ENCODE data around the gene CHD5. TPM values are rescaled to one million over a fixed set of nuclear protein-coding genes. Genes with fewer than 3 reads are reported as not detected.

CHD5 gene
- total RNA-seq, 2 experiments from 2014 or later, result 0.27 to 0.45 TPM

DNA sequence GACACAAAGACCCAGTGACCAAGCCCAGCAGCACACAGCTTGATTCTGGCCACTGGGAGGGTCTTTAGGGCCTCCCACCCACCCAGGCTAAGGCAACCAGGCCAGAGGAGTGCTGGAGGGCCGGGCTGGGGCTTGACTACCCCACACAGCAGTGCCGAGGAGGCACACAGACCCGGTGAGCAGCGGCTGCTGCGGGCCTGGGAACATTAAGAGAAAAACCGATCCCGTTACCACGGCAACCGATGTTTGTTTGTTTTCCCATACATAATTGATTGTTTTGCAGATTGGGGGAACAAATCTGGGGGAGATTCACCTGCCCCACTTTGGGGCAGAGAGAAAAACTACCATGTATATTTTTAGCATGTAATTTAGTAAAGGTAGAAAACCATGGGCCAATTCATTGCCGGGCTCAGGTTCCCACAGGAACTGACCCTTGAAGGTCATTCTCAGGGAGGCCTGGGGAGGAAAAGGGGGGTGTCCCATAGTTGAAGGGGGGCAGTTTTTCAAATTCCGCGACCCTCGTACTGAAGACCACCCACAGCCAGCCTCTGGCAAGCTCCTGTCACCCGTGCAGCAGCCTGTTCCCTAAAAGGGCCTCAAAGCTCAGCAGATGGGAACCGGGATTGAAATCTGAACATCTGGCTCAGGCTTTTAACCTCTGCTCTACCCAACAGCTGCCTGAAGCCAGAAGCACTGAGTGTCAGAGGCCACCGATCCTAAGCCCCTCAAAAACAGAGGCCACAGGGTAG is 35.3 kb downstream of the CHD5 start:
- Mint-ChIP-seq H3K36me3 (ENCODE audit: low read depth) (no peaks in the 10 kb centered on the region), H3K4me3 (no peak overlapping the region), H3K27me3 (ENCODE audit: low read depth) (peaks cover 3% of the 10 kb centered on the region), H3K4me1 (ENCODE audit: low read depth) (peaks cover 5% of the 10 kb centered on the region), H3K9me3 (no peaks in the 10 kb centered on the region), H3K27ac (no peak overlapping the region)
- no peak for DNase-seq
- intact Hi-C loops (cut with micrococcal nuclease), result no loop called here
- CTCF ChIA-PET, result no interaction called here

DNA sequence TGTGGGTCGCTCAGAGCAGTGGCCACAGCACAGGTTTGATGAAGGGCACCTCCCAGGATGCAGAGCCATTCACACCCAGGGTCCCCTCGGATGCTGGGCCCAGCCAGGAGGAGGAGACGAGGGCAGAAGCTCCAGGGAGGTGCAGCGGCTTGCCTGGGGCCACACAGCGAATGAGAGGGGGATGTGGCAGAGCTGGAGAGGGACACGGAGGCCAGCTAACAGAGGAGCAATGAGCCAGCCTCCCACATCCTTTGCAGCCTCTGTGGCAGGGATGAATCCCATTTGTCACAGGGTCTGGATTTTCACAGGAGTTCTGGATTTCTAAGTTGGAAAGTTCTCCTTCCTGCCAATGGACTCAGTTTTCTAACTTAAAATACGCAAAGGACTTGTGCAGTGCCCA is 35.9 kb downstream of the CHD5 start:
- Mint-ChIP-seq H3K4me1 (ENCODE audit: low read depth) (peaks cover 5% of the 10 kb centered on the region), H3K9me3 (no peaks in the 10 kb centered on the region), H3K36me3 (ENCODE audit: low read depth) (no peaks in the 10 kb centered on the region), H3K4me3 (no peak overlapping the region), H3K27me3 (ENCODE audit: low read depth) (peaks cover 3% of the 10 kb centered on the region), H3K27ac (no peak overlapping the region)
- no peak for DNase-seq
- CTCF ChIA-PET, result no interaction called here
- intact Hi-C loops (cut with micrococcal nuclease), result no loop called here

DNA sequence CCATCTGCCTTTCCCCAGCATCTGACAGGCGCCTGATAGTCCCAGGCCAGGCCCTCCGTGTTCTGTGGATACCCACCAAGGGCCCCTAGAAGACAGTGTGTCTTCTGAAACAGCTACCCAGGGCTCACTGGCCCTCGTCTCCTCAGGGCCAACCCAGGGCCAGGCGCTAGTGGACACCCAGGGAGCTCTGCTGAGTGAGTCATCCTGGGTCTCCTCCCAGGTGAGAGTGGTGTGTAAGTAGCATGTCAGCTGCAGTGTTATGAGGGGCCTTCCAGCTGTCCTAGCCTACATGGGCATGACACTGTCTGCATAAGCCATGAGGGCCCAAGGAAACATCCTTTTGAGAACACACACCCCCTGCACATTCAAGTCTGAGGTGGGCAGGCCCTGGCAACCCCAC is 36.7 kb downstream of the CHD5 start:
- intact Hi-C loops (cut with micrococcal nuclease), result no loop called here
- DNase-seq, result no peak
- Mint-ChIP-seq H3K4me3 (no peak overlapping the region), H3K27me3 (ENCODE audit: low read depth) (peaks cover 2% of the 10 kb centered on the region), H3K36me3 (ENCODE audit: low read depth) (no peaks in the 10 kb centered on the region), H3K9me3 (no peaks in the 10 kb centered on the region), H3K27ac (no peak overlapping the region), H3K4me1 (ENCODE audit: low read depth) (peaks cover 2% of the 10 kb centered on the region)
- CTCF ChIA-PET, result no interaction called here

DNA sequence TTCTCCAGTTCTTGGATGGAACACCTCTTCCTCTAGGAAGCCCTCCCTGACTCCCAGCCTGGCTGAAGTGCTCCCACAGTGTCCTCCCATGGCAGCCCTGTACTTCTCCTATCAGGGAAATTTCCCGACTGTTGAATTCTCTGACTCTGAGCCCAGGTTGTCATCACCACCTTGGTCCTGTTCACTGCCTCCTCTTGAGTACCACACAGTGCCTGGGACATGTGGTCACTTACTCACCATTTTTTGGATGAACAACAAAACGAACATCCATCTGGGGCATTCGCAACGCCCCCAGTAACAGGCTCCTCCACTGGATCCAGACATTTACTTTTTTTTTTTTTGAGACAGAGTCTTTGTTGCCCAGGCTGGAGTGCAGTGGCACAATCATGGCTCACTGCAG is 37.4 kb downstream of the CHD5 start:
- CTCF ChIA-PET, result no interaction called here
- Mint-ChIP-seq H3K36me3 (ENCODE audit: low read depth) (no peaks in the 10 kb centered on the region), H3K9me3 (no peaks in the 10 kb centered on the region), H3K4me3 (no peak overlapping the region), H3K27ac (no peak overlapping the region), H3K4me1 (ENCODE audit: low read depth) (no peaks in the 10 kb centered on the region), H3K27me3 (ENCODE audit: low read depth) (no peaks in the 10 kb centered on the region)
- DNase-seq, result no peak
- intact Hi-C loops (cut with micrococcal nuclease), result no loop called here

DNA sequence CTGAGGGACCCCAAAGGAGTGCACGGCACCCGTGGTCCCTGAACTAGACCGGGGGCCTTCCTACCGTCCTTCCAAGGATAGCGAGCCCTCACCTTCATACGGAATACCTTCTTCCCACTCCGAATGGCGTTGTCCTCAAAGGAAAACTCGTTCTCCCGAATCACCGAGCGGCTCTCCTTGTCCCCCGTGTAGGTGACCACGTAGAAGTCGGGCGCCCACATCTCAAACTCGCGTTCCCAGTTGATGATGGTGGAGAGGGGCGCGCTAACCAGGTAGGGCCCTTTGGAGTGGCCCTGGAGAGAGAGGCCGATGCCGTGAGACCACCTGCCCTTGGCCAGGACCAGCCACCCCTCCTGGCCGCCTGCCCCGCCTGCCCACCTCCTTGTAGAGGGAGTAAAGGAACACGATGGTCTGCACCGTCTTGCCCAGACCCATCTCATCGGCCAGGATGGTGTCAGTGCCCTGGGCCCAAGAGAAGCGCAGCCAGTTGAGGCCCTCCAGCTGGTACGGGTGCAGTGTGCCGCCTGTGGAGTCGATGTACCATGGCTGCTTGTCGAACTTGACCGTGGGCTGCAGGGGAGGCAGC is 38.0 kb downstream of the CHD5 start:
- no peaks in the 10 kb centered on the region for H3K9me3 Mint-ChIP-seq
- H3K36me3 Mint-ChIP-seq (ENCODE audit: low read depth), result no peaks in the 10 kb centered on the region
- H3K4me1 Mint-ChIP-seq (ENCODE audit: low read depth), result no peaks in the 10 kb centered on the region

DNA sequence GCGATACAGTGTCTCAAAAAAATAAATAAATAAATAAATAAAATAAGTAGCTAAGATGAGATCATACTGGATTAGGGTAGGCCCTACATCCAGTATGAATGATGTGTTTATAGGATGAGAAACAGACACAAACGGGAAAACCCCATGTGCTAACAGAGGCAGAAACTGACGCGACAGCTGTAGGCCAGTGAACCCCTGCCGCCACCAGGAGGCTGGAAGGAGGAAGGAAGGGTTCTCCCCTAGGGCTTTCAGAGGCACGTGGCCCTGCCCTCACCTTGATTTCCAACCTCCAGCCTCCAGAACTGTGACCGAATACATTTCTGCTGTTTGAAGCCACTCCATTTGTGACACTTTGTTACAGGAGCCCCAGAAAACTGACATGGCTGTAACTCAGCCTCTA is 38.5 kb downstream of the CHD5 start:
- H3K27me3 Mint-ChIP-seq (ENCODE audit: low read depth), result no peaks in the 10 kb centered on the region
- intact Hi-C loops (cut with micrococcal nuclease), result loop anchor here (2.0 kb wide), 1 partner anchor 33 kb away; no protein-coding TSS in a partner anchor
- no peaks in the 10 kb centered on the region for H3K9me3 Mint-ChIP-seq
- CTCF ChIA-PET, result no interaction called here
- no peaks in the 10 kb centered on the region for H3K4me1 Mint-ChIP-seq (ENCODE audit: low read depth)
- H3K27ac Mint-ChIP-seq, result no peak overlapping the region
- no peaks in the 10 kb centered on the region for H3K36me3 Mint-ChIP-seq (ENCODE audit: low read depth)
- DNase-seq, result peak; percentile 80
- H3K4me3 Mint-ChIP-seq, result no peak overlapping the region

More for the DNA sequence above, 38.0 kb downstream of the CHD5 start:
- H3K27me3 Mint-ChIP-seq (ENCODE audit: low read depth), result no peaks in the 10 kb centered on the region
- DNase-seq, result no peak
- CTCF ChIA-PET, result no interaction called here
- intact Hi-C loops (cut with micrococcal nuclease), result no loop called here
- H3K27ac Mint-ChIP-seq, result no peak overlapping the region
- no peak overlapping the region for H3K4me3 Mint-ChIP-seq

DNA sequence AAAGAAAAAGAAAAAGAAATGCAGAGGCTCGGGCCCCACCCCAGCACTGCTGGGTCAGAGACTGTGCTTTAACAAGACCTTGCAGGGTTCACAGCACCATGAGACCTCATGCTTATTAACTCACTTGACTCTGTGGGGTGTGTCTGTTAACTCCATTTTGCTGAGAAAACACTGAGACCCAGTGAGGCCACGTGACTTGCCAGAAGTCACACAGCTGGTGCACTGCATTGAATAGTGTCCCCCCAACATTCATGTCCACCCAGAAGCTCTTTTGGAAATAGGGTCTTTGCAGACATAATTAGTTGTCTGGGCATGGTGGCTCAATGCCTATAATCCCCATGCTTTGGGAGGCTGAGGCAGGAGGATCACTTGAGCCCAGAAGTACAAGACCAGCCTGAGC is 39.7 kb downstream of the CHD5 start:
- CTCF ChIA-PET, result no interaction called here
- H3K9me3 Mint-ChIP-seq, result no peaks in the 10 kb centered on the region
- no peaks in the 10 kb centered on the region for H3K4me1 Mint-ChIP-seq (ENCODE audit: low read depth)
- intact Hi-C loops (cut with micrococcal nuclease), result loop anchor here (2.0 kb wide), 1 partner anchor 32 kb away; no protein-coding TSS in a partner anchor
- no peaks in the 10 kb centered on the region for H3K27me3 Mint-ChIP-seq (ENCODE audit: low read depth)
- DNase-seq, result no peak
- no peak overlapping the region for H3K27ac Mint-ChIP-seq
- no peaks in the 10 kb centered on the region for H3K36me3 Mint-ChIP-seq (ENCODE audit: low read depth)
- no peak overlapping the region for H3K4me3 Mint-ChIP-seq

DNA sequence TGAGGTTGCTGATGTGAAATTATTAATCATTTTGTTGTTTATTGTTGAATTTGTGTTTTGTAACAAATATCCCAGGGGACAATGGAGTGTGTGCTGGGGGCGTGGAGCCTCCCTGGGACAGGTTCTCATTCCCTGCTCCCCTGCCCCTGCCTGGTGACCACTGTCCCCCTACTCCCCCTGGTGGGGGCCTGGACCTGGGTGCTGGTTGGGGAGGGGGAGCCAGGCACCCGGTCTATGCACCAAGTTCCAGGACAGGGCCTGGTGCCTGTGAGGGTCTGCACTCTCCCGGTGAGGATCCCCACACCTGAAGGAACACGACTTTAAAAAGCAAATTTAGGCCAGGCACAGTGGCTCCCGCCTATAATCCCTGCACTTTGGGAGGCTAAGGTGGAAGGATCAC is 42.4 kb downstream of the CHD5 start:
- no peak overlapping the region for H3K27ac Mint-ChIP-seq
- intact Hi-C loops (cut with micrococcal nuclease), result no loop called here
- CTCF ChIA-PET, result interaction anchor here (0.9 kb wide), 1 partner anchor 210 kb away, joined by 3 read pairs; no protein-coding TSS in a partner anchor
- no peaks in the 10 kb centered on the region for H3K9me3 Mint-ChIP-seq
- DNase-seq, result no peak
- no peaks in the 10 kb centered on the region for H3K4me1 Mint-ChIP-seq (ENCODE audit: low read depth)
- H3K27me3 Mint-ChIP-seq (ENCODE audit: low read depth), result no peaks in the 10 kb centered on the region
- H3K36me3 Mint-ChIP-seq (ENCODE audit: low read depth), result no peaks in the 10 kb centered on the region
- H3K4me3 Mint-ChIP-seq, result no peak overlapping the region

DNA sequence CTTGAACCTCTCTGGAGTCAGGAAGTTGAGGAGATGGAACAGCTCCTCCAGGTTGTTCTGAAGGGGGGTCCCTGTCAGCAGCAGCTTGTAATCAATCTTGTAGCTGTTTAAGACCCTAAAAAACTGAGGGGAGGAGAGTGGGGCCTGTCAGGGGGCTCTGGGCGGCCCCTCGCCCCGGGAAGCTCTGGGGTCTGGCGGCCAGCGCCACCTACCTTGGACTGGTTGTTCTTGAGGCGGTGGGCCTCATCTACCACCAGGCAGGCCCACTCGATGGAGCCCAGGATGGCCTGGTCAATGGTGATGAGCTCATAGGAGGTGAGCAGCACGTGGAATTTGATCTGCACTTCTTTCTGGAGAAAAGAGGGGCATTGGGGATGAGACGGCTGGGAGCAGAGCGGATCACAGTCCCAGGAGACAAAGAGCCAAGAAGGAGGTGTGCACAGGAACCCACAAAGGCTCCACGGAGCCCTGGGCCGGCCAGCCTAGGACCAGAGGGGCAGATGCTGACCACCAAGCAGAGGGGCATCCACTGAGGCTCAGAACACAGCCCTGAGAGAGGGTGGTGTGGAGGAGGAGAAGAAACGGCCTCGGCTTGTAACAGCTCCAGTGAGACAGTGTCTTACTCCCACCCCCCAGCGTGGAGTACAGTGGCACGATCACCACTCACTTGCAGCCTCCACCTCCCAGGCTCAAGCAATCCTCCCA is 43.5 kb downstream of the CHD5 start:
- H3K27me3 Mint-ChIP-seq (ENCODE audit: low read depth), result no peaks in the 10 kb centered on the region

DNA sequence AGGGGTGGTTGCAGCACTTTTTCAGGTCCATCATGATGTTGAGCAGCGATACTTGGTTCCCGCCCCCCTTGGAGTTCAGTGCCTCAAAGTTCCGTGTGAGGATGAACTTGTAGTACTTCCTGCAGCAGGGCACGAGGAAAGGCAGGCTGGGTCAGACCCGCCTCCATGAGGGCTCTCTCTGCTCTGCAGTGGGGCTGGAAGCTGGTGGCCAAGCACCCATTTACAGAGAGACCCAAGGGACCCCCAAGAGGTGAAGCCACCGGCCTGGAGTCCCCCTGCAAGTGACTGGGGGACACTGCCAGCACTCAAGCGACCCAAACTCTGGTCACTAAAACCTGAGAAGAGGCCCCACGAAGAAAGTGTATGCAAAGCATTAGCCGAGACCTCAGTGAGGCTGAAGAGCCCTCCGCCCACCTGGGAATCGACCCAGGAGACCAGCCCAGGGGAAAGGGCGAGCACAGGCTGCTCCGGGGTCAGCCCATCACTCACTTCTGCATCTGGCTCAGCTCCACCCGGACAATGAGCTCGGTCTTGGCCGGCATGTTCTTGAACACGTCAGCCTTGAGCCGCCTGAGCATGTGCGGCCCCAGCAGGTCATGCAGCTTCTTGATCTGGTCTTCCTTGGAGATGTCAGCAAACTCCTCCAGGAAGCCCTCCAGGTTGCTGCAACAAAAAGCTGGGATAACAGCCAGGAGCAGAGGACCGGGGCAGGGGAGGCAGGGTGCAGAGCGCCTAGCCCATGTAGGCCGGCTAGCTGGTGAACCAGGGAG is 45.2 kb downstream of the CHD5 start:
- Mint-ChIP-seq H3K4me1 (ENCODE audit: low read depth) (no peaks in the 10 kb centered on the region), H3K36me3 (ENCODE audit: low read depth) (no peaks in the 10 kb centered on the region), H3K9me3 (peaks cover 8% of the 10 kb centered on the region), H3K4me3 (no peak overlapping the region), H3K27ac (no peak overlapping the region), H3K27me3 (ENCODE audit: low read depth) (no peaks in the 10 kb centered on the region)
- CTCF ChIA-PET, result no interaction called here
- intact Hi-C loops (cut with micrococcal nuclease), result no loop called here
- no peak for DNase-seq

More for the DNA sequence above, 43.5 kb downstream of the CHD5 start:
- intact Hi-C loops (cut with micrococcal nuclease), result no loop called here
- no peaks in the 10 kb centered on the region for H3K4me1 Mint-ChIP-seq (ENCODE audit: low read depth)
- DNase-seq, result no peak
- no peaks in the 10 kb centered on the region for H3K36me3 Mint-ChIP-seq (ENCODE audit: low read depth)
- no peak overlapping the region for H3K4me3 Mint-ChIP-seq
- H3K9me3 Mint-ChIP-seq, result peaks cover 8% of the 10 kb centered on the region
- CTCF ChIA-PET, result interaction anchor here (0.6 kb wide), 2 partner anchors 68 to 267 kb away, joined by 3 read pairs; no protein-coding TSS in a partner anchor
- no peak overlapping the region for H3K27ac Mint-ChIP-seq

DNA sequence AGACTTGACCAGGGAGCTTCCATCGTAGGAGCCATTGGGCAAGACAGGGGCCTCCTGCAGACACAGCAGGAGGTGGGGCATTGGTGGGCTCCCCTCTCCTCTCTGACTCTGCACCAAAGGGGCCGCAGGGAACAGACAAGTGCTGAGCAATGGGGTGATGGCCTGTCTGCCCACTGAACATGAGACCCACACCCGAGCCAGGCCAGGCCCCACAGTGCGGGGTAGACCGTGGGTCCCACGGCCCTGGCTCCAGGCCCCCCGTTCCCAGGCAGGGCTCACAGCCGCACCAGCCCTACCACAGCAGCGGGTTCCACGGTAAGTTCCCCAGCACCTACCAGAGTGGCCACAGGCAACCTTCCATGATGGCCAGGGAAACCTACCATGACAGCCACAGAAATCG is 45.9 kb downstream of the CHD5 start:
- Mint-ChIP-seq H3K9me3 (peaks cover 8% of the 10 kb centered on the region), H3K4me1 (ENCODE audit: low read depth) (no peaks in the 10 kb centered on the region), H3K27me3 (ENCODE audit: low read depth) (no peaks in the 10 kb centered on the region), H3K36me3 (ENCODE audit: low read depth) (no peaks in the 10 kb centered on the region), H3K4me3 (no peak overlapping the region), H3K27ac (no peak overlapping the region)
- CTCF ChIA-PET, result no interaction called here
- intact Hi-C loops (cut with micrococcal nuclease), result no loop called here
- DNase-seq, result no peak

DNA sequence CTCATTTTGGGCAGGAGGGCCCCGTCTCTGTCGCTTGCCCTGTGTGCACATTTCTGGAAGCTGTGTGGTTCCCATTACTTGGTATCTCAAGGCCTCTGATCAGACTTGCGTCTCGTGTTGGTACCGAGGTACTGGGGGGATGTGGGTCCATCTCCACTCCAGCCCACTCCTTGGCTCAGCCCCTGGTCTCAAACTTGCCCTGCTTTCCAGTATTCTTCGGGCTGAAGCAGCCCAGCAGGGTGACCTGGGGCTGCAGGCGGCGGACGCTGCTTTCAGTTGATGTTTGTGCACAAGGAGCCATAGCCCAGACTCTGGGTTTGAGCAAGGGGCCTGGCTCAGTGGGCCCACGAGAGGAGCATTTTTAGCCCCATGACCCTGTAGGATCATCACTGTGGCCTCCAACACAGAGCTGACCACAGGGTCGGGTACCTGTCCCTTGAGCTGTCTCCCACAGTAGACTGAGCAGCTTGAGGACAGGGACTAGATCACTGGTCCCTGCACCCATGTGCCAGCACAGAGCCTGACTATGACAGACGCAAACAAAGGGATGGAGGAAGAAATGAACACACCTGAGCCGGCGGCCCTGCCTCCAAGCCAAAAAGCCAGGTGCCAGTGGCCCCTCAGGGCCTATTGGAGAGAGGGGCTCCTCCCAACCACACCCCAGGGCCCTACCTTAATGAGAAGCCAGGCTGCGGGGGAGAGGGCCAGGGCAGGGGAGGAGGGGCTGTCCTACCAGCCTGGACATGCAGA is 46.8 kb downstream of the CHD5 start:
- Mint-ChIP-seq H3K36me3 (ENCODE audit: low read depth) (no peaks in the 10 kb centered on the region), H3K27ac (no peak overlapping the region), H3K27me3 (ENCODE audit: low read depth) (no peaks in the 10 kb centered on the region), H3K9me3 (peaks cover 8% of the 10 kb centered on the region), H3K4me1 (ENCODE audit: low read depth) (no peaks in the 10 kb centered on the region), H3K4me3 (no peak overlapping the region)
- intact Hi-C loops (cut with micrococcal nuclease), result no loop called here
- CTCF ChIA-PET, result no interaction called here
- no peak for DNase-seq

All from activated naive CD4-positive, alpha-beta T cell treated with anti-CD3 and anti-CD28 coated beads for 36 hours (primary cell).